ENCODE measurements around the gene ABCC3. TPM values are rescaled to one million over a fixed set of nuclear protein-coding genes. Genes with fewer than 3 reads are reported as not detected.

Gene ABCC3
- total and polyA plus RNA-seq, 2 of the 8 experiments (the other 6 are each of a cell fraction or from before 2014, with no cell fraction given) = 0.35 to 0.37 TPM

- TF ChIP-seq ATF3 (IDR thresholded peaks at IDR 0.05; ENCODE audit: insufficient read depth, low read depth, low read length) (no peak), MAFK (IDR thresholded peaks at IDR 0.05; ENCODE audit: low read depth, low read length) (no peak), JUN (IDR thresholded peaks at IDR 0.05; ENCODE audit: low read depth, low read length) (no peak), SAP30 (IDR thresholded peaks at IDR 0.05; ENCODE audit: insufficient read depth, insufficient replicate concordance, low read length) (no peak), SIN3A (conservative IDR thresholded peaks at IDR 0.05 in 1 of 2, IDR thresholded peaks at IDR 0.05 in 1 of 2; ENCODE audit: low read depth in 1 of 2, low read length in 2 of 2) (no peak), EZH2 (IDR thresholded peaks at IDR 0.05; ENCODE audit: low read depth, low read length, severe bottlenecking) (no peak), RAD21 (IDR thresholded peaks at IDR 0.05 in 1 of 2, conservative IDR thresholded peaks at IDR 0.05 in 1 of 2; ENCODE audit: low read depth in 2 of 2, low read length in 2 of 2) (no peak), RNF2 (IDR thresholded peaks at IDR 0.05; ENCODE audit: borderline replicate concordance, low read depth, low read length, missing control alignments, poor library complexity, severe bottlenecking) (no peak), GTF2F1 (IDR thresholded peaks at IDR 0.05; ENCODE audit: borderline replicate concordance, low read depth, low read length) (no peak)
- TF ChIP-seq, protein P1, sequence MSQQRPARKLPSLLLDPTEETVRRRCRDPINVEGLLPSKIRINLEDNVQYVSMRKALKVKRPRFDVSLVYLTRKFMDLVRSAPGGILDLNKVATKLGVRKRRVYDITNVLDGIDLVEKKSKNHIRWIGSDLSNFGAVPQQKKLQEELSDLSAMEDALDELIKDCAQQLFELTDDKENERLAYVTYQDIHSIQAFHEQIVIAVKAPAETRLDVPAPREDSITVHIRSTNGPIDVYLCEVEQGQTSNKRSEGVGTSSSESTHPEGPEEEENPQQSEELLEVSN (IDR thresholded peaks at IDR 0.05) = no peak
Observed at GRCh38 chr17:50642722-50643656, 8.3 kb downstream of the ABCC3 start (continued).

Data from H1 (cell line).